Subcutaneous adipose tissue (tissue), 4 donors: ENCODE measurements around the gene PAPPA. TPM values are rescaled to one million over a fixed set of nuclear protein-coding genes. Genes with fewer than 3 reads are reported as not detected.

Source experiments
- total RNA-seq, 4 donors: library from RNA; depleted of rRNA; stranded (reverse); fragments of >200 nt; gene quantifications; one replicate each; pipeline ENCODE4 v1.1.0, GENCODE V29; 2016
- TF ChIP-seq, protein P1 (sequence below): fragments of 450-650 bp; IDR thresholded peaks from one replicate; pipeline ENCODE4 v1.5.1; 2016; ENCODE audit warnings: low read depth, mild to moderate bottlenecking, control low read depth, antibody characterized with exemption, moderate library complexity

The PAPPA gene
- total RNA-seq, 4 donors from 2014 or later: 1.3 to 3.9 (median 3.1) TPM

DNA sequence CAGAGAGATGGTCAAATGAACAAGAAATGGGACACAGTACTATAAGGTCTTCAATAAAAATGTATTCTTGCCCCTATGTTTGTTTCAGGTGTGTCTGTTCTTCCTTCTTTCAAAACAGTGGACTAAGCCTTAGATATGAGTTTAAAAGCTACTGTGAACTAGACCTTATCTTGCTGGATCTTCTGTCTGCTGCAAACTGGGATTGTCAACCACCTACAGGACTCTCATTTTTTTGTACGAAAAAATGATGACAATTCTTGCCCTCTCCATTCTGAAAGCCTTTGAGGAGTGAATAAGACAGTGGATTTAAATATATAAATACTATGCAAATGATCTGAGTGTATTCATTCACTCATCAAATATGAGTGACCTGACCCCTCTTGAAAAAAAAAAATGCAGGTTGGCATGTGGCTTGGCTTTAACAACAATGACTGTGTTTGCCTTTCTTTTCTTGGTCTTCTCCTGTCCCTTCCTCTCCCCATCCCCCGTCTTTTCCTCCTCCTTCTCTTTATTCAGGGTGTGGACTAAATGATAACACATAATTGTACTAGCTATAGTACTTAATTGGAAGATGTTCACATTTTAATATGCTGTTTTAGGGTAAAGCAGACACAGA is 298.0 kb downstream of the PAPPA start:
- TF ChIP-seq, protein P1, sequence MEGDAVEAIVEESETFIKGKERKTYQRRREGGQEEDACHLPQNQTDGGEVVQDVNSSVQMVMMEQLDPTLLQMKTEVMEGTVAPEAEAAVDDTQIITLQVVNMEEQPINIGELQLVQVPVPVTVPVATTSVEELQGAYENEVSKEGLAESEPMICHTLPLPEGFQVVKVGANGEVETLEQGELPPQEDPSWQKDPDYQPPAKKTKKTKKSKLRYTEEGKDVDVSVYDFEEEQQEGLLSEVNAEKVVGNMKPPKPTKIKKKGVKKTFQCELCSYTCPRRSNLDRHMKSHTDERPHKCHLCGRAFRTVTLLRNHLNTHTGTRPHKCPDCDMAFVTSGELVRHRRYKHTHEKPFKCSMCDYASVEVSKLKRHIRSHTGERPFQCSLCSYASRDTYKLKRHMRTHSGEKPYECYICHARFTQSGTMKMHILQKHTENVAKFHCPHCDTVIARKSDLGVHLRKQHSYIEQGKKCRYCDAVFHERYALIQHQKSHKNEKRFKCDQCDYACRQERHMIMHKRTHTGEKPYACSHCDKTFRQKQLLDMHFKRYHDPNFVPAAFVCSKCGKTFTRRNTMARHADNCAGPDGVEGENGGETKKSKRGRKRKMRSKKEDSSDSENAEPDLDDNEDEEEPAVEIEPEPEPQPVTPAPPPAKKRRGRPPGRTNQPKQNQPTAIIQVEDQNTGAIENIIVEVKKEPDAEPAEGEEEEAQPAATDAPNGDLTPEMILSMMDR: no peak
